Panc1 (cell line): ENCODE measurements around the gene TOE1. TPM values are rescaled to one million over a fixed set of nuclear protein-coding genes. Genes with fewer than 3 reads are reported as not detected.
A peak's percentile ranks its signal among the peaks of the same experiment; 100 is the strongest.

Experiments
- ATAC-seq: fragments of 200-7000 bp; cut with Tn5 transposase; 2 replicates; pipeline ENCODE4 v1.9.1; 2020; ENCODE audit warnings: mild to moderate bottlenecking, moderate library complexity
- BruUV-seq: library from RNA; stranded (reverse); fragments of 400-500 nt; replicated peaks from 2 replicates; lab custom pipeline; 2021; lab: Mats Ljungman, UMichigan
- CTCF ChIA-PET: fragments of 300-600 bp; sonication (Branson Sonifier 250); formaldehyde crosslinking; loops from one replicate; lab custom pipeline; 2022; ENCODE audit warnings: antibody characterized with exemption; lab: Charles Lee
- POLR2A ChIA-PET: fragments of 300-600 bp; sonication (Branson Sonifier 250); formaldehyde crosslinking; loops from one replicate; lab custom pipeline; 2022; ENCODE audit warnings: antibody characterized with exemption; lab: Charles Lee
- DNase-seq: peaks from one replicate; pipeline ENCODE4 v3.0.0-alpha.2; 2010; ENCODE audit warnings: low read depth, low spot score
- H3K27ac ChIP-seq: 2 replicates; pipeline ENCODE4 v1.5.1; 2011; ENCODE audit warnings: mild to moderate bottlenecking, low read length, inconsistent platforms
- H3K27me3 ChIP-seq: fragments of 200-500 bp; sonication (Bioruptor generic); 2 replicates; pipeline ENCODE4 v1.6.0; 2014; ENCODE audit warnings: low read length, inconsistent platforms; ENCODE audit not compliant: control insufficient read depth, insufficient read depth
- H3K36me3 ChIP-seq: fragments of 200-500 bp; sonication (Bioruptor generic); 2 replicates; pipeline ENCODE4 v1.5.1; 2014; ENCODE audit warnings: inconsistent platforms, mild to moderate bottlenecking, low read length, moderate library complexity; ENCODE audit not compliant: control insufficient read depth, insufficient read depth
- H3K4me1 ChIP-seq: 2 replicates; pipeline ENCODE4 v1.5.1; 2011; ENCODE audit warnings: inconsistent platforms, mild to moderate bottlenecking, low read length, moderate library complexity; ENCODE audit not compliant: control insufficient read depth, insufficient read depth
- H3K4me3 ChIP-seq, 2 experiments: 2 replicates each; pipeline ENCODE4 v1.5.1; 2011 to 2012; ENCODE audit warnings: low read depth in 2 of 2, low read length in 2 of 2, mild to moderate bottlenecking in 2 of 2, inconsistent platforms in 1 of 2, moderate library complexity in 1 of 2
- H3K9me3 ChIP-seq: fragments of 200-500 bp; sonication (Bioruptor generic); 2 replicates; pipeline ENCODE4 v1.5.1; 2014; ENCODE audit warnings: low read depth, mild to moderate bottlenecking, inconsistent platforms, low read length, moderate library complexity; ENCODE audit not compliant: control insufficient read depth, insufficient read depth
- CTCF ChIP-seq: fragments of 450-650 bp; IDR thresholded peaks from 2 replicates; pipeline ENCODE4 v1.5.1; 2017; ENCODE audit warnings: mild to moderate bottlenecking
- POLR2AphosphoS5 ChIP-seq: IDR thresholded peaks from 2 replicates; pipeline ENCODE4 v1.6.1; 2012; ENCODE audit warnings: mild to moderate bottlenecking, low read depth, low read length, moderate library complexity
- REST ChIP-seq, 2 experiments: IDR thresholded peaks; 2 replicates each; pipeline ENCODE4 v1.6.1; 2011 to 2012; ENCODE audit warnings: low read depth in 2 of 2, control low read depth in 1 of 2, low read length in 1 of 2, mild to moderate bottlenecking in 1 of 2, moderate library complexity in 1 of 2; ENCODE audit not compliant: insufficient read depth in 1 of 2
- SIN3A ChIP-seq: IDR thresholded peaks from 2 replicates; pipeline ENCODE4 v1.6.1; 2012; ENCODE audit warnings: low read depth, mild to moderate bottlenecking, low read length, moderate library complexity, borderline replicate concordance; ENCODE audit not compliant: insufficient read depth
- TCF7L2 ChIP-seq: IDR thresholded peaks from 2 replicates; pipeline ENCODE4 v1.6.1; 2011; ENCODE audit warnings: mild to moderate bottlenecking, low read depth, low read length, inconsistent platforms
- in situ Hi-C: cut with HindIII; loops from 2 replicates; pipeline ENCODE4 v1.10.0; 2016; ENCODE audit warnings: low sequenced_read_pairs, low pct_unique_long_range_greater_than_20kb
- intact Hi-C: fragments of 100-400 bp; cut with micrococcal nuclease; formaldehyde crosslinking; loops from one replicate; pipeline ENCODE4 v1.10.0; 2022; ENCODE audit not compliant: unreplicated experiment
- total RNA-seq: library from RNA; stranded (reverse); gene quantifications from one replicate; pipeline ENCODE4 v1.2.1, GENCODE V29; 2021; ENCODE audit not compliant: unreplicated experiment

The TOE1 gene
- total RNA-seq, 1 experiment from 2014 or later = 14.3 TPM

GRCh38 chr1:45345014-45345413 is 5.0 kb downstream of the TOE1 start:
- ATAC-seq = no peak
- Histone ChIP-seq H3K27ac (no peak overlapping the region), H3K27me3 (no peaks in the 10 kb centered on the region), H3K36me3 (peaks cover 14% of the 10 kb centered on the region), H3K4me3 (no peak overlapping the region), H3K4me1 (peaks cover 12% of the 10 kb centered on the region), H3K9me3 (no peaks in the 10 kb centered on the region)
- CTCF ChIA-PET = no interaction called here
- no peak for DNase-seq
- POLR2A ChIA-PET = interaction anchor here (0.8 kb wide), 1 partner anchor 42 kb away, joined by 5 read pairs; no protein-coding TSS in a partner anchor
- intact Hi-C loops (no loop called here), in situ Hi-C loops (no loop called here)
- TF ChIP-seq REST (IDR thresholded peaks at IDR 0.05; ENCODE audit: insufficient read depth in 1 of 2, low read depth in 2 of 2, low read length in 1 of 2) (no peak), CTCF (no peak), SIN3A (no peak)
- no TSS peak for BruUV-seq

- peaks cover 5% of the 10 kb centered on the region for H3K4me1 ChIP-seq
- POLR2A ChIA-PET = no interaction called here
- ATAC-seq (peak; percentile 12; the same call in 1 of the 2 replicates), DNase-seq (no peak)
- H3K36me3 ChIP-seq = peaks cover 14% of the 10 kb centered on the region
- intact Hi-C loops = no loop called here
- TF ChIP-seq TCF7L2 (no peak), CTCF (no peak), POLR2AphosphoS5 (no peak), SIN3A (no peak), REST (IDR thresholded peaks at IDR 0.05; ENCODE audit: insufficient read depth in 1 of 2, low read depth in 2 of 2, low read length in 1 of 2) (no peak)
- in situ Hi-C loops = no loop called here
- H3K27ac ChIP-seq = no peak overlapping the region
- CTCF ChIA-PET = interaction anchor here (0.5 kb wide), 1 partner anchor 43 kb away, joined by 3 read pairs; no protein-coding TSS in a partner anchor
- H3K4me3 ChIP-seq = no peak overlapping the region
- no peaks in the 10 kb centered on the region for H3K27me3 ChIP-seq
- H3K9me3 ChIP-seq = no peaks in the 10 kb centered on the region
- no TSS peak for BruUV-seq
These were observed 6.5 kb downstream of the TOE1 start for GRCh38 chr1:45346473-45346872.
